HUES6 (cell line): Measurements from ENCODE around the gene GRIK3.

ENCODE experiments used
- H3K27ac ChIP-seq: 2 replicates; pipeline ENCODE4 v1.7.0; 2013; ENCODE audit warnings: low read depth, mild to moderate bottlenecking, low read length, inconsistent platforms
- H3K27me3 ChIP-seq: 2 replicates; pipeline ENCODE4 v1.6.1; 2013; ENCODE audit warnings: low read length; ENCODE audit not compliant: control insufficient read depth, insufficient read depth
- H3K36me3 ChIP-seq: 2 replicates; pipeline ENCODE4 v1.6.1; 2013; ENCODE audit warnings: low read length; ENCODE audit not compliant: control insufficient read depth, insufficient read depth
- H3K4me1 ChIP-seq: 2 replicates; pipeline ENCODE4 v1.6.1; 2013; ENCODE audit warnings: low read length; ENCODE audit not compliant: control insufficient read depth, insufficient read depth
- H3K4me3 ChIP-seq: 2 replicates; pipeline ENCODE4 v1.5.1; 2013; ENCODE audit warnings: low read depth, low read length
- H3K9ac ChIP-seq: one replicate; pipeline ENCODE4 v1.6.1; 2013; ENCODE audit warnings: mild to moderate bottlenecking, low read length
- H3K9me3 ChIP-seq: 2 replicates; pipeline ENCODE4 v1.6.1; 2013; ENCODE audit warnings: low read depth, low read length; ENCODE audit not compliant: control insufficient read depth, insufficient read depth

GRIK3 gene

DNA sequence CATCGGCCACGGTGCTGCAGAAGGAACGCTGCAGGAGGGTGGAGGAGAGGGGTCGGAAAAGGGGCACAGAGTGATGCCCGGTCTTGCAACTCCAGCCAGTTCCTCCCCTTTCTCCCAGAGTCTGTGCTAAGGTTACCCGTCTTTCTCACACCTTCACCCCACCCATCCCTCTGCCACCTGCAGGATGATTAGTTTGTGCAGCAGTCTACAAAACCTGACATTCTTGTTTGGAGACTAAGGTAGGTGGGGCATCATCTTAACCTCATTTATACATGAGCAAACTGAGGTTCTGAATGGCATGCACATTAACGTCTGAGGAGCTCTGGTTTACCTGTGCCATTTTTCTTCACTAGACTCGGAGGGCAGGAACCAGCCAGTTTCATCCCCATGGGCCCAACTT lies 232.3 kb downstream of the GRIK3 start:
- Histone ChIP-seq H3K9ac (no peak overlapping the region), H3K36me3 (no peaks in the 10 kb centered on the region), H3K4me1 (peaks cover 19% of the 10 kb centered on the region), H3K27ac (no peak overlapping the region), H3K9me3 (no peaks in the 10 kb centered on the region), H3K27me3 (no peaks in the 10 kb centered on the region), H3K4me3 (no peak overlapping the region)

DNA sequence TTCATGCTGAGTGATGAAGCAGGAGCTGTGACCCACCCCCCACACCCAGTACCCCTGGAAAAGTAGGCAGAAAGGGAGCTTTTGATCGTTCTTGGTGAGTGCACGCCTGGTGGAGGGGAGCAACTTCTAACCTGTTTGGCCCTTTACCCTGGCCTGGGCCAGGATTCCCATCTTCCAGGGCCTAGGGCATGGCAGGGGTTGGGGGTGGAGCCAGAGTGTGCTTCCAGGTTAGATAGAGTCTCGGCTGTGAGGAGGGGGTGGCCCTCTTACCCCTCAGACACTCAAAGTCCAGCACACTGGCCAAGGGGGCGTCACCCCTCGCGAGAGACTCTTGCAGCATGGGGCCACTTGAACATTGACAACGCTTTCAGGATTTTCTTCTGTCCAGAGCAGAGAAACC lies 236.6 kb downstream of the GRIK3 start:
- Histone ChIP-seq H3K27ac (no peak overlapping the region), H3K4me3 (no peak overlapping the region), H3K36me3 (no peaks in the 10 kb centered on the region), H3K27me3 (no peaks in the 10 kb centered on the region), H3K4me1 (peaks cover 3% of the 10 kb centered on the region; the same call in 1 of the 2 replicates), H3K9me3 (no peaks in the 10 kb centered on the region), H3K9ac (no peak overlapping the region)

- Histone ChIP-seq H3K4me1 (peaks cover 3% of the 10 kb centered on the region; the same call in 1 of the 2 replicates), H3K27me3 (no peaks in the 10 kb centered on the region), H3K4me3 (no peak overlapping the region), H3K9me3 (no peaks in the 10 kb centered on the region), H3K9ac (no peak overlapping the region), H3K36me3 (no peaks in the 10 kb centered on the region), H3K27ac (no peak overlapping the region)
These were observed 237.6 kb downstream of the GRIK3 start for GRCh38 chr1:36796733-36797132.

GRCh38 chr1:36796106-36796590 lies 238.2 kb downstream of the GRIK3 start:
- Histone ChIP-seq H3K27ac (no peak overlapping the region), H3K4me3 (no peak overlapping the region), H3K9me3 (no peaks in the 10 kb centered on the region), H3K4me1 (peaks cover 3% of the 10 kb centered on the region; the same call in 1 of the 2 replicates), H3K36me3 (no peaks in the 10 kb centered on the region), H3K27me3 (no peaks in the 10 kb centered on the region), H3K9ac (no peak overlapping the region)

GRCh38 chr1:36794460-36794859 lies 239.9 kb downstream of the GRIK3 start:
- Histone ChIP-seq H3K27ac (no peak overlapping the region), H3K36me3 (no peaks in the 10 kb centered on the region), H3K4me3 (no peak overlapping the region), H3K9ac (no peak overlapping the region), H3K9me3 (no peaks in the 10 kb centered on the region), H3K27me3 (no peaks in the 10 kb centered on the region), H3K4me1 (peaks cover 12% of the 10 kb centered on the region; the same call in 1 of the 2 replicates)

DNA sequence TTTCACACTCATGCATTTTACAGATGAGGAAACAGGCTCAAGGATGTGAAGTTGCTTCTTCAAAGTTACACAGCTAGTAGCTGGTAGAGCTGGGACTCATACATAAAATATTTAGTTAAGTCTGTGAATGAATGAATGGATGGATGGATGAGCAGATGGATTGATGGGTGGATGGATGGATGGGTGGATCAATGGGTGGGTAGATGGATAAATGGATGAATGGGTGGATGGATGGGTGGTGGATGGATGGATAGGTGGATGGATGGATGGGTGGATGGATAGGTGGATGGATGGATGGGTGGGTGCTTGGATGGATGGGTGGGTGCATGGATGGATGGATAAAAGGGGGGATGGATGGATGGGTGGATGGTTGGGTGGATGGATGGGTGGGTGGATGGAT lies 240.9 kb downstream of the GRIK3 start:
- Histone ChIP-seq H3K4me3 (no peak overlapping the region), H3K27ac (no peak overlapping the region), H3K9me3 (no peaks in the 10 kb centered on the region), H3K27me3 (no peaks in the 10 kb centered on the region), H3K36me3 (no peaks in the 10 kb centered on the region), H3K9ac (no peak overlapping the region), H3K4me1 (peaks cover 12% of the 10 kb centered on the region; the same call in 1 of the 2 replicates)

DNA sequence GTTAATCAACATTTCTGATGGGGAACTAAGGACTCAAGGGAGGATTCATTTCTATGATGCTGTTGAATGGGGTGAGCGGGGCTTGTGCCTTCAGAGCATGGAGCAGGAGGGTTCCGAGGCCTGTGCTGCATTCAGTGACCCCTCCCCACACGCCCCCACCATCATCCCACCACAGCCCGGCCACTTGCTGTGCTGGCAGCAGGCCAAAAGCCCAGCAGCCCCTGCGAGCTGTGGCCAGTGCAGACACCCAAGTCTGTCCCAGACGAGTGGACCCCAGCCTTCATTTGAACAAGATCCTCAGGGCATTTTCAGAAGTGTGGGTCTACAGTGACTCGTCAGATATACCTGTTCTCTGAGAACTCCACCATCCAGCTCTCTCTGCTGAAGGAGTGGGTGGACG lies 242.0 kb downstream of the GRIK3 start:
- Histone ChIP-seq H3K4me1 (peaks cover 8% of the 10 kb centered on the region; the same call in 1 of the 2 replicates), H3K27ac (no peak overlapping the region), H3K9me3 (no peaks in the 10 kb centered on the region), H3K4me3 (no peak overlapping the region), H3K36me3 (no peaks in the 10 kb centered on the region), H3K9ac (no peak overlapping the region), H3K27me3 (no peaks in the 10 kb centered on the region)

- Histone ChIP-seq H3K9me3 (no peaks in the 10 kb centered on the region), H3K4me1 (peaks cover 8% of the 10 kb centered on the region; the same call in 1 of the 2 replicates), H3K27ac (no peak overlapping the region), H3K4me3 (no peak overlapping the region), H3K9ac (no peak overlapping the region), H3K36me3 (no peaks in the 10 kb centered on the region), H3K27me3 (no peaks in the 10 kb centered on the region)
These were observed 244.1 kb downstream of the GRIK3 start for GRCh38 chr1:36790191-36790590.

GRCh38 chr1:36789535-36789934 lies 244.8 kb downstream of the GRIK3 start:
- H3K27me3 ChIP-seq = no peaks in the 10 kb centered on the region
- H3K4me1 ChIP-seq = peaks cover 8% of the 10 kb centered on the region; the same call in 1 of the 2 replicates
- H3K27ac ChIP-seq = no peak overlapping the region
- no peaks in the 10 kb centered on the region for H3K36me3 ChIP-seq
- H3K9me3 ChIP-seq = no peaks in the 10 kb centered on the region
- H3K4me3 ChIP-seq = no peak overlapping the region
- H3K9ac ChIP-seq = no peak overlapping the region

GRCh38 chr1:36787312-36787913 lies 246.9 kb downstream of the GRIK3 start:
- Histone ChIP-seq H3K4me1 (peaks cover 8% of the 10 kb centered on the region; the same call in 1 of the 2 replicates), H3K9ac (no peak overlapping the region), H3K27me3 (no peaks in the 10 kb centered on the region), H3K4me3 (no peak overlapping the region), H3K9me3 (no peaks in the 10 kb centered on the region), H3K27ac (no peak overlapping the region), H3K36me3 (no peaks in the 10 kb centered on the region)

GRCh38 chr1:36786425-36786824 lies 247.9 kb downstream of the GRIK3 start:
- Histone ChIP-seq H3K9me3 (no peaks in the 10 kb centered on the region), H3K4me1 (peaks cover 8% of the 10 kb centered on the region; the same call in 1 of the 2 replicates), H3K9ac (no peak overlapping the region)

More at GRCh38 chr1:36786425-36786824, 247.9 kb downstream of the GRIK3 start:
- Histone ChIP-seq H3K27ac (no peak overlapping the region), H3K36me3 (no peaks in the 10 kb centered on the region), H3K27me3 (no peaks in the 10 kb centered on the region; the same call in 1 of the 2 replicates), H3K4me3 (no peak overlapping the region)
